ENCODE data around the gene GNAQ. TPM values are rescaled to one million over a fixed set of nuclear protein-coding genes. Genes with fewer than 3 reads are reported as not detected.

Gene GNAQ
- total and polyA plus RNA-seq, 8 donors: 13.1 to 75.3 (median 38.5) TPM

GRCh38 chr9:77800924-77801551, 230.6 kb downstream of the GNAQ start:
- no peak for TF ChIP-seq POLR2AphosphoS5 (IDR thresholded peaks at IDR 0.05)
- no peak for TF ChIP-seq EP300 (IDR thresholded peaks at IDR 0.05)
- no peak for TF ChIP-seq CTCF (IDR thresholded peaks at IDR 0.05)
- TF ChIP-seq POLR2A (IDR thresholded peaks at IDR 0.05): no peak
- Histone ChIP-seq H3K27ac (no peak overlapping the region), H3K27me3 (no peaks in the 10 kb centered on the region), H3K36me3 (peaks cover 5 to 12% (median 10%) of the 10 kb centered on the region in 4 donors), H3K4me3 (no peak overlapping the region), H3K4me1 (peaks cover 5 to 23% (median 13%) of the 10 kb centered on the region in 4 donors), H3K9me3 (no peaks in the 10 kb centered on the region)
- WGBS, 5 donors: 93 to 97% (median 96%) methylated on average over 3 of the region's 3 CpGs
- no peak for DNase-seq
- intact Hi-C loops (cut with DNase I; ENCODE audit: low total_unique reads): no loop called here

GRCh38 chr9:77798140-77798539, 233.5 kb downstream of the GNAQ start:
- intact Hi-C loops (cut with DNase I; ENCODE audit: low total_unique reads): no loop called here
- H3K4me3 ChIP-seq: no peak overlapping the region
- peaks cover under 1 to 35% (median 16%) of the 10 kb centered on the region in 4 donors for H3K4me1 ChIP-seq
- TF ChIP-seq POLR2AphosphoS5 (IDR thresholded peaks at IDR 0.05) (no peak), EP300 (IDR thresholded peaks at IDR 0.05) (no peak)
- H3K27me3 ChIP-seq: no peaks in the 10 kb centered on the region
- H3K9me3 ChIP-seq: no peaks in the 10 kb centered on the region
- DNase-seq: no peak
- H3K27ac ChIP-seq: peak overlapping the region in 1 of 5 donors; percentile 7
- 61 to 87% (median 84%) methylated on average over 1 of the region's 1 CpG for WGBS, 5 donors
- H3K36me3 ChIP-seq: peaks cover 5 to 18% (median 12%) of the 10 kb centered on the region in 4 donors

- H3K27me3 ChIP-seq: no peaks in the 10 kb centered on the region
- no peak overlapping the region for H3K4me3 ChIP-seq
- peaks cover 0 to 30% (median 7%) of the 10 kb centered on the region in 4 donors for H3K4me1 ChIP-seq
- no peak overlapping the region for H3K27ac ChIP-seq
- TF ChIP-seq POLR2A (IDR thresholded peaks at IDR 0.05) (no peak), EP300 (IDR thresholded peaks at IDR 0.05) (no peak)
- no peaks in the 10 kb centered on the region for H3K9me3 ChIP-seq
- H3K36me3 ChIP-seq: peaks cover 5 to 27% (median 15%) of the 10 kb centered on the region in 4 donors
- intact Hi-C loops (cut with DNase I; ENCODE audit: low total_unique reads): no loop called here
- 67 to 84% (median 77%) methylated on average over 3 of the region's 3 CpGs for WGBS, 5 donors
- DNase-seq: no peak
Observed at GRCh38 chr9:77794985-77795384, 236.6 kb downstream of the GNAQ start.

- peak in 1 of 2 donors; percentile 37 for DNase-seq
- Histone ChIP-seq H3K27ac (no peak overlapping the region), H3K4me3 (no peak overlapping the region), H3K27me3 (no peaks in the 10 kb centered on the region), H3K9me3 (no peaks in the 10 kb centered on the region), H3K4me1 (peaks cover 0 to 27% (median 7%) of the 10 kb centered on the region in 4 donors), H3K36me3 (peaks cover 5 to 27% (median 15%) of the 10 kb centered on the region in 4 donors)
- TF ChIP-seq CTCF (IDR thresholded peaks at IDR 0.05): peak in 1 of 7 experiments; percentile 10
- no peak for TF ChIP-seq POLR2A (IDR thresholded peaks at IDR 0.05)
- intact Hi-C loops (cut with DNase I; ENCODE audit: low total_unique reads): no loop called here
- WGBS, 5 donors: 65 to 72% (median 67%) methylated on average over 2 of the region's 2 CpGs
Observed at GRCh38 chr9:77793849-77794248, 237.8 kb downstream of the GNAQ start.

GRCh38 chr9:77789891-77790290, 241.7 kb downstream of the GNAQ start:
- Histone ChIP-seq H3K27me3 (no peaks in the 10 kb centered on the region), H3K9me3 (no peaks in the 10 kb centered on the region), H3K4me3 (no peak overlapping the region), H3K27ac (no peak overlapping the region), H3K36me3 (peaks cover 0 to 32% (median 14%) of the 10 kb centered on the region in 4 donors), H3K4me1 (peaks cover 0 to 17% (median 3%) of the 10 kb centered on the region in 4 donors)
- intact Hi-C loops (cut with DNase I; ENCODE audit: low total_unique reads): no loop called here
- no peak for TF ChIP-seq POLR2A (IDR thresholded peaks at IDR 0.05)
- no peak for TF ChIP-seq POLR2AphosphoS5 (IDR thresholded peaks at IDR 0.05)
- TF ChIP-seq CTCF (IDR thresholded peaks at IDR 0.05): no peak
- no peak for TF ChIP-seq EP300 (IDR thresholded peaks at IDR 0.05)
- DNase-seq: no peak
- 63 to 81% (median 66%) methylated on average over 5 of the region's 5 CpGs for WGBS, 5 donors
